ENCODE data around the gene SMR3A. TPM values are rescaled to one million over a fixed set of nuclear protein-coding genes. Genes with fewer than 3 reads are reported as not detected.

SMR3A gene
- polyA plus RNA-seq, 2 of the 4 experiments (the other 2 are of a cell fraction), result not detected

GRCh38 chr4:70399319-70399718 lies 38.8 kb downstream of the SMR3A start:
- ChIA-PET POLR2A (no interaction called here), CTCF (no interaction called here)
- Histone ChIP-seq H3K4me2 (no peak overlapping the region), H3K9me3 (no peaks in the 10 kb centered on the region), H3K4me3 (no peak overlapping the region), H3K4me1 (no peaks in the 10 kb centered on the region), H3K27ac (no peak overlapping the region)
- TF ChIP-seq NR3C1 (IDR thresholded peaks at IDR 0.05), result no peak
- TF ChIP-seq CBX8 (IDR thresholded peaks at IDR 0.05), result no peak
- no peak for TF ChIP-seq ZC3H11A (IDR thresholded peaks at IDR 0.05)
- TF ChIP-seq E2F6 (IDR thresholded peaks at IDR 0.05; ENCODE audit: borderline replicate concordance, low read depth), result no peak
- TF ChIP-seq ELK1 (IDR thresholded peaks at IDR 0.05; ENCODE audit: low read depth, low read length), result no peak
- TF ChIP-seq MAFK (IDR thresholded peaks at IDR 0.05; ENCODE audit: partially characterized antibody), result no peak
- TF ChIP-seq ESRRA (IDR thresholded peaks at IDR 0.05; ENCODE audit: borderline replicate concordance, low read length), result no peak
- TF ChIP-seq RAD21 (conservative IDR thresholded peaks at IDR 0.05 in 1 of 2, IDR thresholded peaks at IDR 0.05 in 1 of 2), result no peak
- no peak for TF ChIP-seq MAX (IDR thresholded peaks at IDR 0.05)
- TF ChIP-seq HOXB13 (CRISPR knock-in tag; IDR thresholded peaks at IDR 0.05; ENCODE audit: low read depth), result no peak
- ATAC-seq (no peak), DNase-seq (ENCODE audit: low read depth in 1 of 2, low spot score in 1 of 2) (no peak), FAIRE-seq (no peak)
- WGBS (ENCODE audit: missing lambda C conversion rate), result 10% methylated on average over 1 of the region's 1 CpG

GRCh38 chr4:70402762-70403161 lies 42.2 kb downstream of the SMR3A start:
- Histone ChIP-seq H3K4me2 (no peak overlapping the region), H3K4me1 (no peaks in the 10 kb centered on the region), H3K9me3 (no peaks in the 10 kb centered on the region), H3K4me3 (no peak overlapping the region), H3K27ac (no peak overlapping the region)
- ATAC-seq (no peak), DNase-seq (ENCODE audit: low read depth in 1 of 2, low spot score in 1 of 2) (no peak), FAIRE-seq (no peak)
- ChIA-PET POLR2A (no interaction called here), CTCF (no interaction called here)
- WGBS (ENCODE audit: missing lambda C conversion rate), result 74% methylated on average over 1 of the region's 1 CpG
- no peak for TF ChIP-seq CHD4 (IDR thresholded peaks at IDR 0.05; ENCODE audit: borderline replicate concordance)
- no peak for TF ChIP-seq RARB (CRISPR knock-in tag; IDR thresholded peaks at IDR 0.05)
- no peak for TF ChIP-seq HDAC2 (IDR thresholded peaks at IDR 0.05)
- TF ChIP-seq NR3C1 (IDR thresholded peaks at IDR 0.05), result no peak
- TF ChIP-seq ZC3H11A (IDR thresholded peaks at IDR 0.05), result no peak
- TF ChIP-seq TFCP2L1 (CRISPR knock-in tag; IDR thresholded peaks at IDR 0.05), result no peak
- no peak for TF ChIP-seq REST (IDR thresholded peaks at IDR 0.05)
- TF ChIP-seq RAD21 (conservative IDR thresholded peaks at IDR 0.05 in 1 of 2, IDR thresholded peaks at IDR 0.05 in 1 of 2), result no peak

- 11% methylated on average over 6 of the region's 6 CpGs for WGBS (ENCODE audit: missing lambda C conversion rate)
- Histone ChIP-seq H3K4me2 (no peak overlapping the region), H3K4me3 (no peak overlapping the region), H3K9me3 (no peaks in the 10 kb centered on the region), H3K4me1 (no peaks in the 10 kb centered on the region), H3K27ac (no peak overlapping the region)
- ChIA-PET CTCF (no interaction called here), POLR2A (no interaction called here)
- FAIRE-seq (no peak), ATAC-seq (no peak), DNase-seq (ENCODE audit: low read depth in 1 of 2, low spot score in 1 of 2) (no peak)
- TF ChIP-seq RARB (CRISPR knock-in tag; IDR thresholded peaks at IDR 0.05) (no peak), TFCP2L1 (CRISPR knock-in tag; IDR thresholded peaks at IDR 0.05) (no peak), SREBF2 (IDR thresholded peaks at IDR 0.05) (no peak), POLR2AphosphoS2 (conservative IDR thresholded peaks at IDR 0.05; ENCODE audit: low read length) (no peak), GATA3 (IDR thresholded peaks at IDR 0.05; ENCODE audit: borderline replicate concordance) (no peak), CBX2 (IDR thresholded peaks at IDR 0.05; ENCODE audit: borderline replicate concordance, low read depth) (no peak), FOSB (CRISPR knock-in tag; IDR thresholded peaks at IDR 0.05) (no peak), FOSL2 (IDR thresholded peaks at IDR 0.05) (no peak), FOSL2 (CRISPR knock-in tag; IDR thresholded peaks at IDR 0.05) (no peak), MAZ (IDR thresholded peaks at IDR 0.05; ENCODE audit: borderline replicate concordance, low read depth, low read length) (no peak), HES2 (IDR thresholded peaks at IDR 0.05) (no peak), ELK1 (IDR thresholded peaks at IDR 0.05; ENCODE audit: low read depth, low read length) (no peak), MYC (IDR thresholded peaks at IDR 0.05; ENCODE audit: borderline replicate concordance, low read length) (no peak), RAD21 (conservative IDR thresholded peaks at IDR 0.05 in 1 of 2, IDR thresholded peaks at IDR 0.05 in 1 of 2) (no peak), NFE2L2 (conservative IDR thresholded peaks at IDR 0.05; ENCODE audit: low read length) (no peak), NR3C1 (IDR thresholded peaks at IDR 0.05) (no peak), KDM5A (IDR thresholded peaks at IDR 0.05) (no peak)
These were observed 45.2 kb downstream of the SMR3A start for GRCh38 chr4:70405765-70406164.
